Hepatocyte (in vitro differentiated cells): Measurements from ENCODE around the gene FAM210B.

Experiments
- EZH2 ChIP-seq: fragments of 200-600 bp; sonication (generic); IDR thresholded peaks from 2 replicates; pipeline ENCODE4 v1.6.1; 2016; ENCODE audit warnings: antibody characterized with exemption, mild to moderate bottlenecking, borderline replicate concordance
- EZH2phosphoT487 ChIP-seq: fragments of 200-600 bp; sonication (generic); IDR thresholded peaks from one replicate; pipeline ENCODE4 v1.6.1; 2018; ENCODE audit warnings: antibody characterized with exemption, mild to moderate bottlenecking, low read depth, moderate library complexity; ENCODE audit not compliant: unreplicated experiment, severe bottlenecking
- TF ChIP-seq, protein P1 (sequence below): fragments of 200-600 bp; sonication (generic); IDR thresholded peaks from 2 replicates; pipeline ENCODE4 v1.5.1; 2016; ENCODE audit warnings: antibody characterized with exemption, mild to moderate bottlenecking; ENCODE audit not compliant: poor library complexity

GRCh38 chr20:56359212-56360132, 698 bp downstream of the FAM210B start:
- TF ChIP-seq, protein P1, sequence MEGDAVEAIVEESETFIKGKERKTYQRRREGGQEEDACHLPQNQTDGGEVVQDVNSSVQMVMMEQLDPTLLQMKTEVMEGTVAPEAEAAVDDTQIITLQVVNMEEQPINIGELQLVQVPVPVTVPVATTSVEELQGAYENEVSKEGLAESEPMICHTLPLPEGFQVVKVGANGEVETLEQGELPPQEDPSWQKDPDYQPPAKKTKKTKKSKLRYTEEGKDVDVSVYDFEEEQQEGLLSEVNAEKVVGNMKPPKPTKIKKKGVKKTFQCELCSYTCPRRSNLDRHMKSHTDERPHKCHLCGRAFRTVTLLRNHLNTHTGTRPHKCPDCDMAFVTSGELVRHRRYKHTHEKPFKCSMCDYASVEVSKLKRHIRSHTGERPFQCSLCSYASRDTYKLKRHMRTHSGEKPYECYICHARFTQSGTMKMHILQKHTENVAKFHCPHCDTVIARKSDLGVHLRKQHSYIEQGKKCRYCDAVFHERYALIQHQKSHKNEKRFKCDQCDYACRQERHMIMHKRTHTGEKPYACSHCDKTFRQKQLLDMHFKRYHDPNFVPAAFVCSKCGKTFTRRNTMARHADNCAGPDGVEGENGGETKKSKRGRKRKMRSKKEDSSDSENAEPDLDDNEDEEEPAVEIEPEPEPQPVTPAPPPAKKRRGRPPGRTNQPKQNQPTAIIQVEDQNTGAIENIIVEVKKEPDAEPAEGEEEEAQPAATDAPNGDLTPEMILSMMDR, result no peak
- no peak for TF ChIP-seq EZH2phosphoT487
- no peak for TF ChIP-seq EZH2
